Spleen (tissue), 7 donors: ENCODE data around the gene HMBS.

ENCODE experiments used
- POLR2A ChIP-seq, 3 donors: fragments of 450-650 bp; IDR thresholded peaks; one replicate each; pipeline ENCODE4 v1.5.1; 2017; ENCODE audit warnings: antibody characterized with exemption in 3 of 3, mild to moderate bottlenecking in 1 of 3
- POLR2AphosphoS5 ChIP-seq, 3 donors: sonication (generic); formaldehyde crosslinking; IDR thresholded peaks; one replicate each; pipeline ENCODE4 v1.5.1; 2017; ENCODE audit warnings: antibody characterized with exemption in 3 of 3
- TF ChIP-seq, protein P1 (sequence below), 11 experiments: fragments of 200-600 bp in 7 of 11; fragments of 450-650 bp in 4 of 11; sonication (generic) in 4 of 11; IDR thresholded peaks in 8 of 11; conservative IDR thresholded peaks in 3 of 11; 1 replicate in 7 of 11; 2 replicates in 4 of 11; pipeline versions ENCODE4 v1.4.0 to v1.8.0; 2016 to 2021; ENCODE audit warnings: antibody characterized with exemption in 11 of 11, inconsistent platforms in 4 of 11, mild to moderate bottlenecking in 1 of 11
- donor health status: DM: no; HTN: no; CAD: no; lungs with moderate emphysema.
- donor health status: DM: no; HTN: no; CAD: no.
- donor health status: DM: no; HTN: no; CAD: no.

DNA sequence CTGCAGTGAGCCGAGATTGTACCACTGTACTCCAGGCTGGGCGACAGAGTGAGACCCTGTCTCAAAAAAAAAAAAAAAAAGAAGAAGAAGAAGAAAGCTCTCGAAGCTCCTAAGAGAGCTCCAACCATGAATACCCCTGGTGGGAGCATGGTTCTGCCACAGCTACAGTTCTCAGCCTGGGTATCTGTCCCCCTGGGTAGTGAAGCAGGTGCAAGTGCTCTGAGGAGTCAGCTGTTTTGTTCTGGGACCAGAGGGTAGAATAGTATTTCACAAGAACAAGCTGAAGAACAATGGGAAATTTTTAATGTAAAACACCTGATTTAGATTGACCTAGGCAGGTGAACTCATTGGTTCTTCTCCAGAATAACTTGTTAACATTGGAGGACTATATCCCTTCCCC, 23.4 kb upstream of the HMBS start:
- TF ChIP-seq, protein P1, sequence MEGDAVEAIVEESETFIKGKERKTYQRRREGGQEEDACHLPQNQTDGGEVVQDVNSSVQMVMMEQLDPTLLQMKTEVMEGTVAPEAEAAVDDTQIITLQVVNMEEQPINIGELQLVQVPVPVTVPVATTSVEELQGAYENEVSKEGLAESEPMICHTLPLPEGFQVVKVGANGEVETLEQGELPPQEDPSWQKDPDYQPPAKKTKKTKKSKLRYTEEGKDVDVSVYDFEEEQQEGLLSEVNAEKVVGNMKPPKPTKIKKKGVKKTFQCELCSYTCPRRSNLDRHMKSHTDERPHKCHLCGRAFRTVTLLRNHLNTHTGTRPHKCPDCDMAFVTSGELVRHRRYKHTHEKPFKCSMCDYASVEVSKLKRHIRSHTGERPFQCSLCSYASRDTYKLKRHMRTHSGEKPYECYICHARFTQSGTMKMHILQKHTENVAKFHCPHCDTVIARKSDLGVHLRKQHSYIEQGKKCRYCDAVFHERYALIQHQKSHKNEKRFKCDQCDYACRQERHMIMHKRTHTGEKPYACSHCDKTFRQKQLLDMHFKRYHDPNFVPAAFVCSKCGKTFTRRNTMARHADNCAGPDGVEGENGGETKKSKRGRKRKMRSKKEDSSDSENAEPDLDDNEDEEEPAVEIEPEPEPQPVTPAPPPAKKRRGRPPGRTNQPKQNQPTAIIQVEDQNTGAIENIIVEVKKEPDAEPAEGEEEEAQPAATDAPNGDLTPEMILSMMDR (IDR thresholded peaks at IDR 0.05 in 8 of 11, conservative IDR thresholded peaks at IDR 0.05 in 3 of 11) = no peak
- no peak for TF ChIP-seq POLR2A (IDR thresholded peaks at IDR 0.05)
- no peak for TF ChIP-seq POLR2AphosphoS5 (IDR thresholded peaks at IDR 0.05)
